Measurements from ENCODE around the gene GNL3L. TPM values are rescaled to one million over a fixed set of nuclear protein-coding genes. Genes with fewer than 3 reads are reported as not detected.
A peak's percentile ranks its signal among the peaks of the same experiment; 100 is the strongest.

The GNL3L gene
- total and polyA plus RNA-seq, 9 of the 15 experiments (the other 6 are each of a cell fraction or from before 2014, with no cell fraction given) = 11.5 to 81.7 (median 37.6) TPM

DNA sequence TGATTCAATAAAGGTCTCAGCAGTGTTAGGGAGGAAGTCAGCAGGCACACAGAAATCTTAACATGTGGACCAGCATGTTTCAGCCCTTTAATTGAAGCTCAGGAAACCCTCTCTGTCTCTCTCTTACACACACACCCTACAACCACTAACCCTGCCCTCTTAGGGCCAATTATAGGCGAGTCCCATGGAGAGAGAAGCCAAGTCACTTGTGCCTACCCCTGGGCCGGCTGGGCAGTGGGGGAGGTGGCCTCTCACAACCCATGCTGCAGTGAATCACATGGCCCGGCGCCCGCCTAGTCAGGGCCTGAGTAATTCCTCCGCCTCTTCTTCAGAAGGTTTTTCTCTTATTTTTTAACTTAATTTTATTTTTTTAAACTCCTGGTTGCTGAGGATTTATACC, 37.7 kb upstream of the GNL3L start (continued):
- TF ChIP-seq ATF7 (IDR thresholded peaks at IDR 0.05) = no peak
- no peak for TF ChIP-seq MCM3 (IDR thresholded peaks at IDR 0.05)
- TF ChIP-seq PRMT5 (CRISPR knock-in tag; IDR thresholded peaks at IDR 0.05) = no peak
- no peak for TF ChIP-seq FOXK1 (CRISPR knock-in tag; IDR thresholded peaks at IDR 0.05; ENCODE audit: borderline replicate concordance)
- TF ChIP-seq NFIC (IDR thresholded peaks at IDR 0.05) = no peak
- TF ChIP-seq, protein P1, sequence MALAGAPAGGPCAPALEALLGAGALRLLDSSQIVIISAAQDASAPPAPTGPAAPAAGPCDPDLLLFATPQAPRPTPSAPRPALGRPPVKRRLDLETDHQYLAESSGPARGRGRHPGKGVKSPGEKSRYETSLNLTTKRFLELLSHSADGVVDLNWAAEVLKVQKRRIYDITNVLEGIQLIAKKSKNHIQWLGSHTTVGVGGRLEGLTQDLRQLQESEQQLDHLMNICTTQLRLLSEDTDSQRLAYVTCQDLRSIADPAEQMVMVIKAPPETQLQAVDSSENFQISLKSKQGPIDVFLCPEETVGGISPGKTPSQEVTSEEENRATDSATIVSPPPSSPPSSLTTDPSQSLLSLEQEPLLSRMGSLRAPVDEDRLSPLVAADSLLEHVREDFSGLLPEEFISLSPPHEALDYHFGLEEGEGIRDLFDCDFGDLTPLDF (CRISPR knock-in tag; IDR thresholded peaks at IDR 0.05) = no peak
- no peak for TF ChIP-seq ZNF41 (CRISPR knock-in tag; conservative IDR thresholded peaks at IDR 0.05)
- no peak for TF ChIP-seq PTBP1 (IDR thresholded peaks at IDR 0.05; ENCODE audit: low read depth, low read length)
- no peak for TF ChIP-seq SPI1 (IDR thresholded peaks at IDR 0.05; ENCODE audit: borderline replicate concordance, low read depth, low read length)
- TF ChIP-seq ZNF124 (CRISPR knock-in tag; IDR thresholded peaks at IDR 0.05) = no peak
- TF ChIP-seq ZNF583 (CRISPR knock-in tag; IDR thresholded peaks at IDR 0.05) = no peak

DNA sequence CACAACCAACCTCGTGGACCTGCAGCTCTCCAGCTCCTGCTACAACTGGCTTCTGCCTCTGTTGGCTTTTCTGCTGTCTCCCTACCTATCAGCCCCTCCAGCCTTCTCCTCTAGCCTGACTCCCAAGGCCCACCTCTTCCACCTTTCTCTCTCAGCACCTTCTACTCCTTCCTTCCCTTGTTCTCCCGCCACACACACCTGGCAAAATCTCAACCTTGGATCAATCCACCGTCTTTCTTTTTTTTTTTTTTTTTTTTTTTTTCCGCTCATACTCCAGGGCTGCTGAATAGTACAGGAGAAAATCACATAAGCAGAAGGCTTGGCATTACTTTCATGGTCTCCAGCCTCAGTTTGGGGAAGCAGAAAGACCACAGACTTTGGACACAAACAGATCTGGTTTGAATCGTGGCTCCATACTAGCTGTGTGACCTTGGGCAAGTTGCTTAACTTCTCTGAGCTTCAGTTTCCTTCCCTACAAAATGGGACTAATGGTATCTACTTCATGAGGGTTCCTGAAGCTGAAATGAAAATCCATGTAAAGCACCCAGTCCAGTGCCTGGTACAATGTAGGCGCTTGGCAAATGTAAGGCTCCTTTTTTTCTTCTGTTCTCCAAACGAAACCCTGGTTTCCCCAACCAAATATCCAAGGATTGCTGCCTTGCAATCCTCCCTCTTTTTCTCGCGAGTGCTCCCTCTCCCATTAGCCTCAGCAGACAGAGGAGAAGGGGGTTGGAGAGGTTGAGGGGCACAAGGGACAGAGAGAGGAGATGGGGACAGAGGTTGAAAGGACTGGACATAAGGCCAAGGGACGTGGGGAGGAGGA, 35.6 kb upstream of the GNL3L start:
- Histone ChIP-seq H3K4me1 (replicated peaks in 1 of 2; ENCODE audit: control insufficient read depth in 2 of 2, insufficient read depth in 2 of 2, low read length in 2 of 2) (peaks cover 3 to 24% of the 10 kb centered on the region in 2 experiments; a peak in 2 of 5 replicates), H3K9me1 (ENCODE audit: control insufficient read depth, insufficient read depth, low read length) (no peaks in the 10 kb centered on the region), H3K27me3 (ENCODE audit: control insufficient read depth in 2 of 2, insufficient read depth in 2 of 2, low read length in 2 of 2) (peaks cover 0 to 4% of the 10 kb centered on the region in 2 experiments; a peak in 1 of 5 replicates), H3K4me3 (no peak overlapping the region), H2AFZ (ENCODE audit: low read depth, low read length) (no peak overlapping the region), H3K9ac (ENCODE audit: insufficient read depth in 1 of 2, low read depth in 2 of 2, low read length in 2 of 2) (no peak overlapping the region), H3K9me3 (replicated peaks; ENCODE audit: control insufficient read depth, insufficient read depth, low read depth, low read length) (no peaks in the 10 kb centered on the region), H3K36me3 (ENCODE audit: control insufficient read depth, insufficient read depth, low read length) (no peaks in the 10 kb centered on the region), H3K79me2 (ENCODE audit: control insufficient read depth, insufficient read depth, low read length) (no peaks in the 10 kb centered on the region), H3K4me2 (ENCODE audit: insufficient read depth, low read length) (no peak overlapping the region), H3K27ac (ENCODE audit: extremely low read depth, low read depth, low read length) (no peak overlapping the region), H4K20me1 (replicated peaks; ENCODE audit: control insufficient read depth, insufficient read depth, low read length) (no peaks in the 10 kb centered on the region)
- no peak for FAIRE-seq
- no peak for ATAC-seq
- in situ Hi-C loops (cut with MboI) (no loop called here), intact Hi-C loops (cut with micrococcal nuclease) (no loop called here)
- no peak for DNase-seq (ENCODE audit: extremely low read depth in 1 of 4, low spot score in 3 of 4)
- BruUV-seq (replicated peaks) = no TSS peak
- WGBS (ENCODE audit: insufficient coverage, low coverage, missing lambda C conversion rate) = 27% methylated on average over 4 of the region's 10 CpGs
- POLR2A ChIA-PET = no interaction called here
- CTCF ChIA-PET (ENCODE audit: low intra/inter-chr PET ratio) = no interaction called here
- TF ChIP-seq HDAC2 (IDR thresholded peaks at IDR 0.05) = peak; percentile 32; the same call in 1 of the 2 replicates
- no peak for TF ChIP-seq GATAD2A (IDR thresholded peaks at IDR 0.05)
- TF ChIP-seq BRD4 (IDR thresholded peaks at IDR 0.05) = no peak
- peak; percentile 68 for TF ChIP-seq RBM25 (IDR thresholded peaks at IDR 0.05; ENCODE audit: low read depth, low read length, severe bottlenecking)
- no peak for TF ChIP-seq ZNF133 (CRISPR knock-in tag; IDR thresholded peaks at IDR 0.05)
- no peak for TF ChIP-seq PRMT5 (CRISPR knock-in tag; IDR thresholded peaks at IDR 0.05)
- no peak for TF ChIP-seq CC2D1A (IDR thresholded peaks at IDR 0.05)
- TF ChIP-seq POLR2A (conservative IDR thresholded peaks at IDR 0.05) = no peak
- no peak for TF ChIP-seq HDAC6 (IDR thresholded peaks at IDR 0.05; ENCODE audit: low read depth, low read length)
- no peak for TF ChIP-seq TSHZ1 (CRISPR knock-in tag; IDR thresholded peaks at IDR 0.05)
- TF ChIP-seq ZNF830 (CRISPR knock-in tag; IDR thresholded peaks at IDR 0.05) = no peak
